ENCODE data around the gene JAM3. TPM values are rescaled to one million over a fixed set of nuclear protein-coding genes. Genes with fewer than 3 reads are reported as not detected.

The JAM3 gene
- total RNA-seq, 4 donors from 2014 or later: 17.2 to 33.1 (median 20.0) TPM

DNA sequence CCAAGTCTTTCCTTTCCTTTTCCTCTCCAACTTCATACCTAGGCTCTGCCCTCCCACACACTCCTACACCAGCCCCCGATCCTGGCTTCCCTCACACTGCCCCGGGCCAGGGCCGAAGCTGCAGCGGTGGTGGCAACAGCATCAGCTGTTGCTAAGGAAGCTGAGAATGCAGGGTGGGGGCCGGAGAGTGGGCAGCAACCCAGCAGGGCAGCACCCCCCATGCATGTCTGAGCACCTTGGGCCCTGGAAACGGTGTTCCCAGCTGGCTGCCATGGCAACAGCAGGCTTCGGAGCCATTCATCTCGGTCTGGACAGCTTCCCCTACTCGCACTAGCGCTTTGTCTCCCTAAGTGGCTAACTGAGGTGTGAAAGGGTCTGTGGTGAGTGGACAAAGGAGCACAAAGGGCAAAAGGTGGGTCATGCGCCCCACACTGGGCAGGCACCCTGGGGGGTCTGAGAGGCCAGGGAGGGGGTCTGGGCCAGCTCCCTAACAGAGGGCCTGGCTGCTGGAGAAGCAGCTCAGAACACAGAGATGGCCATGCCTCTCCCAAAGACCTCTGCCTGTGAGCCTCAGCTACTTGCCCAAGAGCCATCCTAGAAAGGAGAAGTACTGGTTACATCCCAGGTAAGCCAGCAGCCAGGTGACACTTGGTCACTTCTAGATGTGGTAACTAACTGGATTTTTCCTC lies 42.1 kb upstream of the JAM3 start:
- DNase-seq (ENCODE audit: low spot score) (no peak), ATAC-seq (ENCODE audit: low FRiP score) (peak; percentile 28)
- no peak for TF ChIP-seq CTCF (IDR thresholded peaks at IDR 0.05)

DNA sequence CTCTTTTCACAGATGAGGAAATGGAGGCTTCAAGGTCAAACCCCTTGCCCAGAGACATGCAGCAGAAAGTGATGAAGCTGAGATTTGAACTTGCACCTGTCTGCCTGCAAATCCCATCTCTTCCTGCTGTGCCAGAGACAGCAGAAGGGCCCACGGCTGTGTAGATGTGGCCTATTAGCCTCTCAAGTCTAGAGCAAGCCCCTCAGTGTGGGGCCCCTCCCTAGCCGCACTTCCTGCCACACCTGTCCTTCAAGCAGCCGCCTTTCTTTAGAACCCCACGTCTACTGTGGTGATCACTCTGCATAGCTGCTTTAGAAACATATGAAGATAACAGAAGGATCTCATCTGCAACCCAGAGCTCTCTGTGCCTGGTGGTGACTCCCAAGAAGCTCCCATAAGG lies 41.2 kb upstream of the JAM3 start:
- no peak for TF ChIP-seq CTCF (IDR thresholded peaks at IDR 0.05)
- DNase-seq (ENCODE audit: low spot score): no peak
- no peak for ATAC-seq (ENCODE audit: low FRiP score)

GRCh38 chr11:134028368-134028920 lies 40.4 kb upstream of the JAM3 start:
- ATAC-seq (ENCODE audit: low FRiP score): no peak
- TF ChIP-seq CTCF (IDR thresholded peaks at IDR 0.05): no peak
- DNase-seq (ENCODE audit: low spot score): no peak

DNA sequence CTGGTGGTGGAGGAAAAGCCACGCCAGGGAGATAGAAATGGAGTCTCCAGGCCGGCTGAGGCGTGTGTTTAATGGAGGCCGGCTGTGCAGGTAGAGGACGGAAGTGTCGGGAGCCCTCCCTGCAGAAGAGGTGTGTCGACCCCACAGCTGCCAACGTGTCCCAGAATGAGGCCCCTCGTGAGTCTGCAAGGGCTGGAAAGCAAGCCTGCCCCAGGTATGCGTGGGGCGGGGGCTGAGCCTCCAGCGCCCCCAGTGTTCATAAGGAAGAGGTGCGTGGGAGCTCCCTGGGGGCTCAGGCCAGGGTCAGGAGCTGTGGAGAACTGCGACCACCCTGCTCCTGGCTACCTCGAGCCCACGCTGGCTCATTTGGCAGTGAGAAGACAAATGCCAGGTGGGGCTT lies 38.0 kb upstream of the JAM3 start:
- TF ChIP-seq CTCF (IDR thresholded peaks at IDR 0.05): no peak
- ATAC-seq (ENCODE audit: low FRiP score): no peak
- no peak for DNase-seq (ENCODE audit: low spot score)

GRCh38 chr11:134032043-134032442 lies 36.8 kb upstream of the JAM3 start:
- no peak for DNase-seq (ENCODE audit: low spot score)

GRCh38 chr11:134032501-134033091 lies 36.3 kb upstream of the JAM3 start:
- no peak for ATAC-seq (ENCODE audit: low FRiP score)

More at GRCh38 chr11:134032043-134032442, 36.8 kb upstream of the JAM3 start:
- no peak for TF ChIP-seq CTCF (IDR thresholded peaks at IDR 0.05)
- ATAC-seq (ENCODE audit: low FRiP score): no peak

More at GRCh38 chr11:134032501-134033091, 36.3 kb upstream of the JAM3 start:
- no peak for DNase-seq (ENCODE audit: low spot score)
- TF ChIP-seq CTCF (IDR thresholded peaks at IDR 0.05): no peak
